HEK293 (cell line): ENCODE measurements around the gene PUM1.

Source experiments
- CTCF ChIA-PET: fragments of 350-600 bp; formaldehyde crosslinking; extraction: SDS; loops from one replicate; lab custom pipeline; 2021; ENCODE audit warnings: antibody characterized with exemption; lab: Yijun Ruan, JAX
- POLR2A ChIA-PET: fragments of 300-600 bp; formaldehyde crosslinking; extraction: SDS; loops from one replicate; lab custom pipeline; 2020; ENCODE audit warnings: antibody characterized with exemption, inconsistent platforms; lab: Yijun Ruan, JAX
- H3K27ac ChIP-seq: fragments of 200-500 bp; sonication (Bioruptor generic); 2 replicates; pipeline ENCODE4 v1.5.1; 2014; ENCODE audit warnings: low read depth, low read length, control low read depth, inconsistent platforms; ENCODE audit errors: extremely low read depth
- H3K36me3 ChIP-seq, 2 experiments: fragments of 200-500 bp in 1 of 2; sonication (Bioruptor generic) in 1 of 2; 1 replicate in 1 of 2; 2 replicates in 1 of 2; pipeline ENCODE4 v1.5.1; 2014 to 2017; ENCODE audit warnings: inconsistent platforms in 2 of 2, low read length in 2 of 2; ENCODE audit not compliant: control insufficient read depth in 2 of 2, insufficient read depth in 1 of 2
- H3K4me1 ChIP-seq: fragments of 200-500 bp; sonication (Bioruptor generic); 2 replicates; pipeline ENCODE4 v1.5.1; 2014; ENCODE audit warnings: mild to moderate bottlenecking, low read length, inconsistent platforms; ENCODE audit not compliant: control insufficient read depth, insufficient read depth
- H3K4me3 ChIP-seq: 2 replicates; pipeline ENCODE4 v1.5.1; 2011; ENCODE audit warnings: low read depth, mild to moderate bottlenecking, control low read depth, low read length, moderate library complexity
- H3K9me3 ChIP-seq: fragments of 200-500 bp; sonication (Bioruptor generic); 2 replicates; pipeline ENCODE4 v1.5.1; 2014; ENCODE audit warnings: low read depth, low read length, inconsistent platforms; ENCODE audit not compliant: control insufficient read depth, insufficient read depth
- ATF2 ChIP-seq: fragments of 450-650 bp; formaldehyde crosslinking; IDR thresholded peaks from 2 replicates; pipeline ENCODE4 v1.5.1; 2016; ENCODE audit warnings: missing biosample characterization, missing genetic modification characterization, low read depth
- BCL11A ChIP-seq: fragments of 450-650 bp; formaldehyde crosslinking; IDR thresholded peaks from 2 replicates; pipeline ENCODE4 v1.5.1; 2016; ENCODE audit warnings: low read depth, missing biosample characterization, missing genetic modification characterization
- GLIS1 ChIP-seq: fragments of 450-650 bp; formaldehyde crosslinking; IDR thresholded peaks from 2 replicates; pipeline ENCODE4 v1.5.1; 2016; ENCODE audit warnings: missing biosample characterization, missing genetic modification characterization
- GLIS2 ChIP-seq: fragments of 450-650 bp; formaldehyde crosslinking; IDR thresholded peaks from 2 replicates; pipeline ENCODE4 v1.5.1; 2016; ENCODE audit warnings: missing biosample characterization, missing genetic modification characterization
- OSR2 ChIP-seq: fragments of 450-650 bp; formaldehyde crosslinking; IDR thresholded peaks from 2 replicates; pipeline ENCODE4 v1.5.1; 2016; ENCODE audit warnings: missing biosample characterization, missing genetic modification characterization
- PRDM6 ChIP-seq: fragments of 450-650 bp; formaldehyde crosslinking; IDR thresholded peaks from 2 replicates; pipeline ENCODE4 v1.5.1; 2017; ENCODE audit warnings: missing biosample characterization, missing genetic modification characterization
- SCRT2 ChIP-seq: fragments of 450-650 bp; formaldehyde crosslinking; IDR thresholded peaks from 2 replicates; pipeline ENCODE4 v1.5.1; 2016; ENCODE audit warnings: missing biosample characterization, missing genetic modification characterization
- SP7 ChIP-seq: fragments of 450-650 bp; formaldehyde crosslinking; IDR thresholded peaks from 2 replicates; pipeline ENCODE4 v1.5.1; 2016; ENCODE audit warnings: missing biosample characterization, missing genetic modification characterization
- WT1 ChIP-seq: fragments of 450-650 bp; formaldehyde crosslinking; IDR thresholded peaks from 2 replicates; pipeline ENCODE4 v1.5.1; 2016; ENCODE audit warnings: missing biosample characterization, missing genetic modification characterization
- ZBTB1 ChIP-seq: fragments of 450-650 bp; formaldehyde crosslinking; IDR thresholded peaks from 2 replicates; pipeline ENCODE4 v1.5.1; 2016; ENCODE audit warnings: missing biosample characterization, missing genetic modification characterization
- ZNF132 ChIP-seq: fragments of 450-650 bp; formaldehyde crosslinking; IDR thresholded peaks from 2 replicates; pipeline ENCODE4 v1.5.1; 2017; ENCODE audit warnings: missing biosample characterization, missing genetic modification characterization, borderline replicate concordance
- ZNF2 ChIP-seq: fragments of 450-650 bp; formaldehyde crosslinking; IDR thresholded peaks from 2 replicates; pipeline ENCODE4 v1.5.1; 2016; ENCODE audit warnings: missing biosample characterization, missing genetic modification characterization
- ZNF335 ChIP-seq: fragments of 450-650 bp; formaldehyde crosslinking; conservative IDR thresholded peaks from 2 replicates; pipeline ENCODE4 v1.5.1; 2016; ENCODE audit warnings: missing biosample characterization, missing genetic modification characterization
- ZNF37A ChIP-seq: fragments of 450-650 bp; IDR thresholded peaks from 2 replicates; pipeline ENCODE4 v1.5.1; 2018; ENCODE audit warnings: missing biosample characterization, missing genetic modification characterization
- ZNF768 ChIP-seq: fragments of 450-650 bp; formaldehyde crosslinking; IDR thresholded peaks from 2 replicates; pipeline ENCODE4 v1.5.1; 2018; ENCODE audit warnings: missing biosample characterization, mild to moderate bottlenecking, missing genetic modification characterization
- ZNF843 ChIP-seq: fragments of 450-650 bp; formaldehyde crosslinking; IDR thresholded peaks from 2 replicates; pipeline ENCODE4 v1.5.1; 2016; ENCODE audit warnings: missing biosample characterization, missing genetic modification characterization
- ZSCAN16 ChIP-seq: fragments of 450-650 bp; formaldehyde crosslinking; IDR thresholded peaks from 2 replicates; pipeline ENCODE4 v1.5.1; 2016; ENCODE audit warnings: missing biosample characterization, missing genetic modification characterization
- TF ChIP-seq, protein P1 (sequence below): fragments of 450-650 bp; formaldehyde crosslinking; IDR thresholded peaks from 2 replicates; pipeline ENCODE4 v1.5.1; 2016; ENCODE audit warnings: missing biosample characterization, missing genetic modification characterization
- TF ChIP-seq, protein P2 (sequence below): fragments of 450-650 bp; formaldehyde crosslinking; IDR thresholded peaks from 2 replicates; pipeline ENCODE4 v1.5.1; 2016; ENCODE audit warnings: missing biosample characterization, missing genetic modification characterization
- TF ChIP-seq, protein P3 (sequence below): fragments of 450-650 bp; formaldehyde crosslinking; IDR thresholded peaks from 2 replicates; pipeline ENCODE4 v1.5.1; 2016; ENCODE audit warnings: missing biosample characterization, missing genetic modification characterization

The PUM1 gene

DNA sequence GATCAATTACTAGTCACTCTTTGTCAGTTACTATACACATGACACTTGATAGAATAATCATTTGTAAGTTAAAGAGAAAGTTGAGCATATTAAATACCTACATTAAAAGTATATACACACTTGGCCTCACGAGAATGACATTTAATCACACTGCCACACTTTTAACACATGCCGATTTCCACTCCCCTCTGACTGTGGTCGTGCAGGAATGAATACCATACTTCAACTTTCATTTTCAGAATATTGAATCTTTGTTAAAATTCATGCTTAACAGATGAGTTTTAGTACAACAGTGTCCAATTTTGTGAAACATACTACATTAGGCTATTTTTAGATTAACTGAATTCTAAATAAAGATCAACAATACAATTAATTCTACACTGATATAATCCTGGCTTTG is 78.8 kb downstream of the PUM1 start (continued):
- no peak for TF ChIP-seq ZNF132 (tag by site-specific recombination)
- no peak for TF ChIP-seq ZNF335
- TF ChIP-seq, all 188 proteins: peak for 0

DNA sequence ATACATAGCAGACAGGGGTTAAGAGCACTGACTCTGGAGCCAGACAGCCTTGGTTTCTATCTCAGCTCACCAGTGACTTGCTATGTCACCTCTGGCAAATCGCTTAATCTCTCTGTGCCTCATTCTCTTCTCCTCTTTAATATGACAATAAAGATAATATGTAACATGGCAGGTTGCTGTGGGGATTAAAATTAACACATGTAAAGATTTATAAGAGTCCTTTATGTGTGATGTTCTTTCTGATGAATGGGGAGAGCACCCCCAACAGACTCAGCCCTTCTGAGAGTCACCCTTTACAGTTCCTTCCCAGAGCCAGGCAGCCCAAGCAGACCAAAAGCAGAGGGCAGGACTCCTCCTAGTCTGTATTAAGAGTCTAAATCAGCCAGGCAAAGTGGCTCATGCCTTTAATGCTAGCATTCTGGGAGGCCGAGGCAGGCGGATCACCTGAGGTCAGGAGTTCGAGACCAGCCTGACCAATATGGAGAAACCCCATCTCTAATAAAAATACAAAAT is 80.5 kb downstream of the PUM1 start:
- ChIA-PET CTCF (interaction anchor here (0.5 to 1.3 kb wide), 4 partner anchors 23 to 925 kb away, joined by 3 to 4 read pairs (median 3); no protein-coding TSS in a partner anchor), POLR2A (no interaction called here)
- peaks cover 0 to 54% of the 10 kb centered on the region in 2 experiments; a peak in 2 of 3 replicates for H3K36me3 ChIP-seq
- no peak overlapping the region for H3K4me3 ChIP-seq
- H3K9me3 ChIP-seq, result no peaks in the 10 kb centered on the region
- H3K4me1 ChIP-seq, result peaks cover 16% of the 10 kb centered on the region
- no peak overlapping the region for H3K27ac ChIP-seq
- TF ChIP-seq, protein P1, sequence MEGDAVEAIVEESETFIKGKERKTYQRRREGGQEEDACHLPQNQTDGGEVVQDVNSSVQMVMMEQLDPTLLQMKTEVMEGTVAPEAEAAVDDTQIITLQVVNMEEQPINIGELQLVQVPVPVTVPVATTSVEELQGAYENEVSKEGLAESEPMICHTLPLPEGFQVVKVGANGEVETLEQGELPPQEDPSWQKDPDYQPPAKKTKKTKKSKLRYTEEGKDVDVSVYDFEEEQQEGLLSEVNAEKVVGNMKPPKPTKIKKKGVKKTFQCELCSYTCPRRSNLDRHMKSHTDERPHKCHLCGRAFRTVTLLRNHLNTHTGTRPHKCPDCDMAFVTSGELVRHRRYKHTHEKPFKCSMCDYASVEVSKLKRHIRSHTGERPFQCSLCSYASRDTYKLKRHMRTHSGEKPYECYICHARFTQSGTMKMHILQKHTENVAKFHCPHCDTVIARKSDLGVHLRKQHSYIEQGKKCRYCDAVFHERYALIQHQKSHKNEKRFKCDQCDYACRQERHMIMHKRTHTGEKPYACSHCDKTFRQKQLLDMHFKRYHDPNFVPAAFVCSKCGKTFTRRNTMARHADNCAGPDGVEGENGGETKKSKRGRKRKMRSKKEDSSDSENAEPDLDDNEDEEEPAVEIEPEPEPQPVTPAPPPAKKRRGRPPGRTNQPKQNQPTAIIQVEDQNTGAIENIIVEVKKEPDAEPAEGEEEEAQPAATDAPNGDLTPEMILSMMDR, result no peak
- TF ChIP-seq GLIS1 (tag by site-specific recombination), result no peak
- TF ChIP-seq ATF2, result no peak
- TF ChIP-seq ZNF843 (tag by site-specific recombination), result no peak
- no peak for TF ChIP-seq ZNF768 (tag by site-specific recombination)
- TF ChIP-seq BCL11A, result no peak
- no peak for TF ChIP-seq ZSCAN16
- no peak for TF ChIP-seq ZNF335
- no peak for TF ChIP-seq SCRT2 (tag by site-specific recombination)
- no peak for TF ChIP-seq WT1 (tag by site-specific recombination)
- no peak for TF ChIP-seq ZBTB1
- no peak for TF ChIP-seq OSR2 (tag by site-specific recombination)
- no peak for TF ChIP-seq ZNF2
- TF ChIP-seq ZNF37A (tag by site-specific recombination), result no peak
- TF ChIP-seq SP7 (tag by site-specific recombination), result no peak
- no peak for TF ChIP-seq GLIS2 (tag by site-specific recombination)
- TF ChIP-seq, protein P2, sequence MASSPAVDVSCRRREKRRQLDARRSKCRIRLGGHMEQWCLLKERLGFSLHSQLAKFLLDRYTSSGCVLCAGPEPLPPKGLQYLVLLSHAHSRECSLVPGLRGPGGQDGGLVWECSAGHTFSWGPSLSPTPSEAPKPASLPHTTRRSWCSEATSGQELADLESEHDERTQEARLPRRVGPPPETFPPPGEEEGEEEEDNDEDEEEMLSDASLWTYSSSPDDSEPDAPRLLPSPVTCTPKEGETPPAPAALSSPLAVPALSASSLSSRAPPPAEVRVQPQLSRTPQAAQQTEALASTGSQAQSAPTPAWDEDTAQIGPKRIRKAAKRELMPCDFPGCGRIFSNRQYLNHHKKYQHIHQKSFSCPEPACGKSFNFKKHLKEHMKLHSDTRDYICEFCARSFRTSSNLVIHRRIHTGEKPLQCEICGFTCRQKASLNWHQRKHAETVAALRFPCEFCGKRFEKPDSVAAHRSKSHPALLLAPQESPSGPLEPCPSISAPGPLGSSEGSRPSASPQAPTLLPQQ (tag by site-specific recombination), result no peak

DNA sequence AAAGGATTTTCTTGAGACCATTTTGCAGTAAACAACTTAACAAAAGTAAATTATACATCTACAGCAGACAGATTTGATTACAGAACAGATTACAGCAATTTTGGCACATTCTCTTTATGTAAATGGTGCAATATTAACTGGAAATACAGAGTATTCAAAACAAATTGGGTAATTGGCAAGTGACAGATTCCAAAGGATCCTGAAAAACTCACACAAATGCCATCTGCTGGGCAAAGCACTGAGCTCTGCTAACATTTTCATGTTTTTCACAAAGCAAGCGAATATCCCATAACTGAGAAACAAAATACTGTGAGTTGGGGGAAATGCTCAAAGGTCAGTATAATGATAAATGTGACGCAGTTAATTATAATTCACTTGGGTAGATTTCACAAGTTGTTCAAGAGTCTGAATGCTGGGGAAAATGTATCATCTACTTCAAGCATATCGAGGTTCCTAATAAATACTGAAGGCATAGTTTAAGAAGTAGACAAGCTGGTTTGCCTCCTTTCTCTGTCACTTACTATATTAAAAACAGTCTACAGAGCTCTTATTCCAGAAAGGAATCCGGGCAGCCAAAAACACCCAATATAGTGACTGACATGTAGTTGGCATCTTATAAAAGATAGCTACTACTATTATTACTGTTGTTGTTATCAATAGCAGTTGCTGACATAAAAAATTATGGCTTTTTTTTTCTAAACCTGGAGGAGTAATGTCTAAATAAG is 81.2 kb downstream of the PUM1 start:
- TF ChIP-seq, protein P3, sequence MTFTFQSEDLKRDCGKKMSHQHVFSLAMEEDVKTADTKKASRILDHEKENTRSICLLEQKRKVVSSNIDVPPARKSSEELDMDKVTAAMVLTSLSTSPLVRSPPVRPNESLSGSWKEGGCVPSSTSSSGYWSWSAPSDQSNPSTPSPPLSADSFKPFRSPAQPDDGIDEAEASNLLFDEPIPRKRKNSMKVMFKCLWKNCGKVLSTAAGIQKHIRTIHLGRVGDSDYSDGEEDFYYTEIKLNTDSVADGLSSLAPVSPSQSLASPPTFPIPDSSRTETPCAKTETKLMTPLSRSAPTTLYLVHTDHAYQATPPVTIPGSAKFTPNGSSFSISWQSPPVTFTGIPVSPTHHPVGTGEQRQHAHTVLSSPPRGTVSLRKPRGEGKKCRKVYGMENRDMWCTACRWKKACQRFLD (tag by site-specific recombination), result no peak
- TF ChIP-seq PRDM6 (tag by site-specific recombination), result peak; percentile 56; the same call in 1 of the 2 replicates
- TF ChIP-seq, all 188 proteins: peak for 1
- peaks cover 0 to 55% of the 10 kb centered on the region in 2 experiments; a peak in 2 of 3 replicates for H3K36me3 ChIP-seq
- no peak overlapping the region for H3K27ac ChIP-seq
- H3K4me3 ChIP-seq, result no peak overlapping the region
- CTCF ChIA-PET, result interaction anchor here (0.5 to 0.9 kb wide), 3 partner anchors 10 to 925 kb away, joined by 3 to 4 read pairs (median 3); no protein-coding TSS in a partner anchor
- H3K9me3 ChIP-seq, result no peaks in the 10 kb centered on the region
- peaks cover 16% of the 10 kb centered on the region for H3K4me1 ChIP-seq
- POLR2A ChIA-PET, result no interaction called here
